K562 (cell line): ENCODE data around the gene GNB2.

Source experiments
- CREB1 ChIP-seq, 2 experiments: sonication (generic) in 1 of 2; formaldehyde crosslinking in 1 of 2; IDR thresholded peaks; 2 replicates each; pipeline versions ENCODE4 v1.6.1 to v1.8.0; 2012 to 2022; ENCODE audit warnings: inconsistent platforms in 1 of 2, mild to moderate bottlenecking in 1 of 2, missing genetic modification reagents in 1 of 2, moderate library complexity in 1 of 2
- FOXK2 ChIP-seq, 2 experiments: fragments of 450-650 bp; IDR thresholded peaks in 1 of 2; conservative IDR thresholded peaks in 1 of 2; 2 replicates each; pipeline ENCODE4 v1.6.1; 2016; ENCODE audit warnings: low read depth in 2 of 2, mild to moderate bottlenecking in 1 of 2
- KAT8 ChIP-seq: fragments of 450-650 bp; IDR thresholded peaks from 2 replicates; pipeline ENCODE4 v1.6.1; 2016; ENCODE audit warnings: low read depth, mild to moderate bottlenecking
- ZNF561 ChIP-seq: fragments of 450-650 bp; formaldehyde crosslinking; conservative IDR thresholded peaks from 2 replicates; pipeline ENCODE4 v1.4.0; 2020; ENCODE audit warnings: mild to moderate bottlenecking, moderate library complexity

DNA sequence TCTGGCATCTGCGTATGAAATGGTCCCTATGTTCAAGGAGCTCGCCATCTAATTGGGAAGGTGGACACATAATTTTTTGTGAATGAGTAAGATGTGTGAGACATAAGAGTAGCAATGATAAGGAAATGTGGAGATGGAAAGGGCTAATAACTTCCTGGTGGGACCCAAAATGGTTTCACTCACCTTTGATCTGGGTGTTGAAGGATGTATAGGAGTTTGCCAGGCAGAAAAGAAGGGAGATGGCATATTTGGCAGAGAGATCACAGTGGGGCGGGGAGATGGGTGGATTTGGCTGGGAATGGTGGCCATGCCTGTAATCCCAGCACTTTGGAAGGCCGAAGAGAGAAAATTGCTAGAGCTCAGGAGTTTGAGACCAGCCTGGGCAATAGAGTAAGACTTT, 36.9 kb downstream of the GNB2 start:
- no peak for TF ChIP-seq CREB1 (IDR thresholded peaks at IDR 0.05)
- no peak for TF ChIP-seq CREB1 (CRISPR knock-in tag; IDR thresholded peaks at IDR 0.05)
- no peak for TF ChIP-seq ZNF561 (CRISPR knock-in tag)
- no peak for TF ChIP-seq FOXK2 (conservative IDR thresholded peaks at IDR 0.05 in 1 of 2, IDR thresholded peaks at IDR 0.05 in 1 of 2; ENCODE audit: low read depth in 2 of 2)
- TF ChIP-seq KAT8: no peak
